T47D (cell line): ENCODE results near the gene ZNF560.

Source experiments
- DNase-seq, 2 experiments: peaks; one replicate each; pipeline versions ENCODE4 v3.0.0 to v3.0.0-alpha.2; 2011 to 2012; ENCODE audit warnings: low read depth in 1 of 2, low spot score in 1 of 2
- JUND ChIP-seq: IDR thresholded peaks from 2 replicates; pipeline ENCODE4 v1.6.1; 2012; ENCODE audit warnings: low read depth
- in situ Hi-C: cut with HindIII; loops from 2 replicates; pipeline ENCODE4 v1.10.0; 2016; ENCODE audit warnings: low sequenced_read_pairs, low pct_unique_long_range_greater_than_20kb

ZNF560 gene

DNA sequence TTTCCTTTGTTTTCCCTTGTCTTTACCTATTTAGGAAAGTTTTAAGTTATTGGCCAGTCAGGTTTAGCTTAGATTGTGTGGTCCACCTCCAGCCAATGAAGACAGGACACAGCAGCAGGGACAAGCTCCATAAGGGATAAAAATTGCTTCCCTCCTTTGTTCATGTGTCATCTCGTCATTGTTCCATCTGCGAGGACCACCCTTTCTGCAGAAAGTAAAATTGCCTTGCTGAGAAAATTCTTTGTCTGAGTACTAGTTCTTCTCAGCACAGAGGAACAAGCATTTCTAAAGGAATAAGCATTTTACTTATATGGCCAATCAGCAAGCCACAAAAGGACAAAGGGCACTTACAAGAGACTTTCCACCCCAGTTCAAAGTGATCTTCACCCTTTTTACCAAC is 11.4 kb downstream of the ZNF560 start:
- no peak for TF ChIP-seq JUND
- in situ Hi-C loops: no loop called here
- DNase-seq: no peak

DNA sequence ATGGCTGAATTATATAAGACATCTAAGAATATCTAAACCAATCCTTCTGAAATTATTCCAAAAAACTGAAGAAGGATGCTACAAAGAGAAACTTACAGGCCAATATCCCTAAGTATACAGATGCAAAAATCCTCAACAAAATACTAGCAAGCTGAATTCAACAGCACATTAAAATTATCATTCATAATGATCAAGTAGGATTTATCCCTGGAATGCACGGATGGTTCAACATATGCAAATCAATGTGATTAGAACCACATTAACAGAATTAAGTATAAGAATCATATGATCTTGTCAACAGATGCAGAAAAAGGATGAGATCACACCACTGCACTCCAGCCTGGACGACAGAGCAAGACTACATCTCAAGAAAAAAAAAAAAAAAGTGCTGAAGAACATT is 13.3 kb downstream of the ZNF560 start:
- no peak for TF ChIP-seq JUND
- no peak for DNase-seq
- in situ Hi-C loops: no loop called here

DNA sequence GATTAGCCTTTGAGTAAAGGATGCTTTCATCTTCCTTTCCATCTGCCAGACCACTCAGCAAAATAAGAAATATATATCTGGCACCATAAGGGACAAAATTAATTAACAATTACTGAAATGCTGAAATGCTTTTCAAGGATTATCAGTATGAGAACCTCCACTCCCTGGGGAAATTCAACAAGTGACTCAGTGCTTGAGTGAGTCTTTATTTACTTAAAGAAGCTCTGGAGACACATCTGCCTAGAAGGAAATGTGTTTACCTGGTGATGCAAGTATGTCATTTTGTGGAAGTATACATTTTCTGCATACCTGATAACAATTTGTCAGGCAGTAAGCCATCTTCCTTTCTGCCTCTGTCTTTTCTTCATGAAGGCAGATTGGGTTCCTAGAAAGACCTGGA is 23.4 kb downstream of the ZNF560 start:
- in situ Hi-C loops: no loop called here
- DNase-seq: no peak
- no peak for TF ChIP-seq JUND

DNA sequence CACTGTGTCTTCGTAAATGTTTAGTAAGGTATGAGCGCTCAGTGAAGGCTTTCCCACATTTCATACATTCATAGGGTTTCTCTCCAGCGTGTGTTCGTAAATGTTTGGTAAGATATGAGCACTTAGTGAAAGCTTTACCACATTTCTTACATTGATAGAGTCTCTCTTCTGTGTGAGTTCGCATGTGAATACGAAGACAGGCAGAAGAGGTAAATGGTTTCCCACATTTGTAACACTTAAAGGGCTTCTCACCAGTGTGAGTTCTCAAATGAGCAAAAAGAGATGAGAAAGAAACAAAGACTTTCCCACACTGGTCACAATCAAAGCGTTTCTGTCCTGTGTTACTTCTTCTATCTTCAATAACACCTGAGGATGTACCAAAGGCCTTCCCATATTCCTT is 31.3 kb downstream of the ZNF560 start:
- in situ Hi-C loops: no loop called here
- TF ChIP-seq JUND: no peak
- no peak for DNase-seq

DNA sequence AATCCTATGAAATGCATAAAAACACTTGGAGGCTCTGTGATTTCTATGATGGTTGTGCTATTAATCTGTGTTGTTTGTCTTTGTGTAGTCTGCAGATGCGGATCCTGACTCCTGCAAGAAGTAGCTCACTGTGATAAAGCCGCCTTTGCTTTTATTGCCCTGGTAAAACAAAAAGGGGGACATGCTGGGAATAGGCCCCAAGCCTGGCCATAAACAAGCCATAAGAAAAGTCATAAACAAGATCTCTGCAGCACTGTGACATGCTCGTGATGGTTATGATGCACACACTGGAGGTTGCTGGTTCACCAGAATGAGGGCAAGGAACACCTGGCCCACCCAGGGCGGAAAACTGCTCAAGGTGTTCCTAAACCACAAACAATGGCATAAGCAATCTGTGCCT is 36.5 kb downstream of the ZNF560 start:
- DNase-seq: no peak
- no peak for TF ChIP-seq JUND
- in situ Hi-C loops: no loop called here

DNA sequence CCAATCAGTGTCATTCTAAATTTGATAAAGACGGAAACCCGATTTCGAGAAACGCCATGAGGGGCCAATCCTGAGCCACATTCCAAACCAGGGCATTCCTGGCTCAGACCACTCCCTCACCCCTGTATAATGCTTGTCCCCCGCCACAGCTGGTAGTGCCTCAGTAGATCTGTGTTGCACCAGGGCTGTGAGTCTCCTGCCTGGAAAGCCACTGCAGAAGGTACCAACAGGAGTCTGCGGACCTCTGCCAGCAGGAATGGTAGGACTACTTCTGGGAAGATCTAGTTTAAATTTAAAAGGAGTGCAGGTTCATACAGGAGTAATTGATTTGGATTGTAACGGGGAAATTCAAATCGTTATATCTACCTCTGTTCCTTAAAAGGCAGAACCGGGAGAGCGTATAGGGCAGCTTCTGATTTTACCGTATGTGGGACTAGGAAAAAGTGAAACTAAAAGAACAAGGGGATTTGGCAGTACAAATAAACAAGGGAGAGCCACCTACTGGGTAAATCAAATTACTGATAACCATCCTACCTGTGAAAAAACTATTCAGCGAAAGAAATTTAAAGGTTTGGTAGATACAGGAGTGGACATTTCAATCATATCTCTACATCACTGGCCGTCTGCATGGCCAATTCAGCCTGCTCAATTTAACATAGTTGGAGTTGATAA is 42.3 kb downstream of the ZNF560 start:
- DNase-seq: no peak
- in situ Hi-C loops: no loop called here
- TF ChIP-seq JUND: no peak

DNA sequence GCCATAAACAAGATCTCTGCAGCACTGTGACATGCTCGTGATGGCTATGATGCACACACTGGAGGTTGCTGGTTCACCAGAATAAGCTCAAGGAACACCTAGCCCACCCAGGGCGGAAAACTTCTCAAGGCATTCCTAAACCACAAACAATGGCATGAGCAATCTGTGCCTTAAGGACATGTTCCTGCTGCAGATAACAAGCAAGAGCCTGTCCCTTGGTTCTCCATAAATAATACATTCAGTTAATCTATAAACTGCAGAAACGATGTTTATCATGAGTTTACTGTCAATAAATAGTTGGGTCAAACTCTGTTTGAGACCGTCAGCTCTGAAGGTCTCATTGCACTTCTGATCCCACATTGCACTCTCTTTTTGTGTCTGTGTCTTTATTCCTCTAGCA is 44.5 kb downstream of the ZNF560 start:
- DNase-seq: no peak
- in situ Hi-C loops: no loop called here
- no peak for TF ChIP-seq JUND

DNA sequence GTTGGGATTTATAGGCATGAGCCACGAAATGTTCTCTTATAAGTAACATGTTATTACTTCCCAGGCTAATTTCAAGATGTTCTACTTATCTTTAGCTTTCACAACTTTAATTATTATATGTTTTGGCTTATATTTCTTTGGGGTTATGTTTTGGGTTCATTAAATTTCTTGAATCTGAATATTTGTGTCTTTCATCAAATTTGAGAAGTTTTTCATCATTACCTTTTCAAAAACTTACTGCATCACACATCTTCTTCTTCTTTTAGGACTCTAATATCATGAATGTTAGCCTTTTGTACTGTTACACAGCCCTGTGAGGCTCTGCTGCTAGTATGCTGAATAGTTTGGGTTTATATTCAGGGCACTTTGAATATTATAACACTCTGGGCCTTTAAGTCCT is 53.4 kb downstream of the ZNF560 start:
- no peak for DNase-seq
- in situ Hi-C loops: no loop called here
- no peak for TF ChIP-seq JUND

DNA sequence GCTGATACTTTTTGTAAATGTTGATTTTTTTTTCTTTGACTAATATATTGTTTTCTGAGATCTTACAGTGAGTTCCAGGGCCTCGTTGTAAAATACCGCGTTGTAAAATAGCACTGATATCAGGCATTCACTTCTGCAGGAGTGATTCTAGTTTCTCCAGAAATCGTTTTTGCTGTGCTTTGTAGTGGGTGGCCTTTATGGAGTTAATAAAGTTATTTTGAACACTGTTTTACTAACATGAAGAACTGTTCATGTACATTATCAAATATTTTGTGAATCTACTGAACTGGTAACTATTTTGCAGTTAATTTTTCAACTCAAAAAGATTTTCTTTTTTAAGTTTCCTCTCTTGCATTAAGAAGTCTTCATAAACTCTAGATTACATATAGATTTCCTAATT is 62.1 kb downstream of the ZNF560 start:
- no peak for DNase-seq
- in situ Hi-C loops: no loop called here
- TF ChIP-seq JUND: no peak

DNA sequence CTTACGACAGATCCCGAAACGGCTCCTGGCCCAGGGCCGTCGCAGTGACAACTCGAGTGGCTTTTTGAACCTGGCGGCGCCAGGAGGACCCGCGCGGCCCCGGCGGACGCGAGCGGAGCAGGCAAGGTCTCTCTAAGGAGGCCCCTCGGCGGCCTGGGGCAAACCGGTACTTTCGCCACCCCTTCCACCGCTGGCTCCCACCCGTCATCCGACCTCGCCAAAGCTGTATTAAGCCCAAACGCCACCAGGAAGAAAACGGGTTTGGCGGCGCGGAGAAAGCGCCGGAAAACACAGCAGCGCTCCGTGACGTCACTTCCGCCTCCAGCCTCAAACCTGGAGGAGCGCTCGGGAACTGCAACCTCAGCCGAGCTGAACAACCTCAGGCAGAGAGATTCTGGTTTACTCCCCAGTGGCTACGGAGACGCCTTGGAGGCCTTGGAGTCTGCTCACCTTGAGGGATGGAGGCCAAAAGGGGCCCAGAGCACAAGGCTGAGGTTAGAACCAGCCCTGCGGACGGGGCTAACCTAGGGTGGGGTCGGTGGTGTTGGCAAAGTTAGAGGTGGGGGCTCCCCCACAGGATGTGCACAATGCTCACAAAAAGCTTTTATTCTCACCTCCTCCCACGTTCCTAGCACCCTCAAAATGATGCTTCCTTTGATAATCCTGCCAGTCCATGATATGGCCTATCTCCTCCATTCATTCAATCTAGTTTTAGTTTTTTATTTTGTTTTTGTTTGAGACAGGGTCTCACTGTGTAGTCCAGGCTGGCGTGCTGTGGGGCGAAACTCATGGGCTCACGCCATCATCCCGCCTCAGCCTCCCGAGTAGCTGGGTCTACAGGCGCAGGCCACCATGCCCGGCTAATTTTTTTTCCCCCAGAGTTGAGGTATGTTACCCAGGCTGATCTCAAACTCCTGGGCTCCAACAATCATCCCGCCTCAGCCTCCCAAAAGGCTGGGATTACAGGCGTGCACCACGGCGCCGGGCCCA is 62.8 kb downstream of the ZNF560 start, which contains the start of gene ZNF266:
ZNF266 (minus strand) TSS at position 295 of the 990 bp plus-strand sequence. CDS start 15,484 bp downstream, outside the sequence.
- no peak for TF ChIP-seq JUND
- peak; percentile 69 to 91 for DNase-seq
- in situ Hi-C loops: no loop called here

DNA sequence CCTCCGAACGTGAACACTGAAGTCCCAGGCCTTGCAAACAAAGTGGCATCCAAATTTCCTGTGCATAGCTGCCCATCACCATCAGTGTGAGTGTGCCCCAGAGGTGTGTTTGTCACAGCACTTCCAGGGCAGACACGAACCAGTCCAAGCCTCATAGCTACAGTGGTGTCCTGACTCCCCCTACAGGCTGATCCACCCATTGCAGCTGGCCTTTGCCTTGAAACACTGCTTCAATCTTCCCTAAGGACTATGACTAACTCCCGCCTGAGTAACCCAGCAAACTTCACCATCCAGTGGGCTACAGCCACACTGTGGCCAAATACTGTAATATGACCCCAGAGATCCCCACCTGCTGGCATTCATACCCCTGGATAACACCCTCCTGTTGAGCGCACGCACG is 66.9 kb downstream of the ZNF560 start:
- in situ Hi-C loops: no loop called here
- peak in 1 of 2 experiments; percentile 72 for DNase-seq

DNA sequence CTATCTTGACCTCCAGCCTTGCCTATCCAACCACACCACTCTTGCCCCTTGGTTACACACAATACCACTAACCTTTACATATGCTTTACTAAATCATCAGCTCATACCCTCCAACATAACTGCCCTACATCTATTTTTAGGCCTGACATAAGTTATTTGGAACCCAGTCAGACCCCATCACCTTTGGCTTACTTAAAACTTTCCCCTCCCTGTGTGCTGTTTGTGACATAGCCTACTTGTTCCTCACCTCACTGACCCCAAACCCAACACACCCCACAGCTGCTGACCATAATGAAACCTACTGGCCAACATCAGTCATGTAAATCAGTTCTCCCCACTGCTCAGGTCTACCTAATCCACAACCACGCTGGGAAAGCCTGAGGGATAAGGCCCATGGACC is 68.0 kb downstream of the ZNF560 start:
- no peak for TF ChIP-seq JUND
- no peak for DNase-seq
- in situ Hi-C loops: no loop called here

More for the DNA sequence above, 66.9 kb downstream of the ZNF560 start:
- no peak for TF ChIP-seq JUND

DNA sequence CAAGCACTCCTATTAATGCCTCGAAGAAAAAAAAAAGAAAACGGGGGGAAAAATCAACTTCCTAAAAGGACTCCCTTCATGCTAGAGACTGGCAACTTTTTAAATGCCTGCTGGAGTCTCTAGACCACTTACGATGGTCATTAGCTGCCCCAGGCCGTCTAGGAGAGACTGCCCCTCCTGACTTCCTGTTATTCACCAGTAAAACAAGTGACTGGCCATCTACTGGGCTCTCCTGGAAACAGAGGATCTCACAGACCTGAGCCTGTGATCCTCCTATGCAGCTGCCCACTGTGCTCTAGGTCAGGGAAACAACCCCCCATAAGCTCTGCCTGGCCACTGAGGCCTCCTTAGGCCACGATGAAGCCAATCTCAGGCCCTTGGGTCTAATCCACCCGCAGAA is 70.5 kb downstream of the ZNF560 start:
- in situ Hi-C loops: no loop called here
- DNase-seq: no peak
- TF ChIP-seq JUND: no peak
